Endothelial cell of umbilical vein (primary cell): ENCODE measurements around the gene ANG. TPM values are rescaled to one million over a fixed set of nuclear protein-coding genes. Genes with fewer than 3 reads are reported as not detected.

ENCODE experiments used
- BruUV-seq: library from RNA; stranded (reverse); fragments of 400-500 nt; replicated peaks from 2 replicates; lab custom pipeline; 2021; lab: Mats Ljungman, UMichigan
- CTCF ChIA-PET: fragments of 300-600, 350-600 bp; sonication (Branson Sonifier 250); formaldehyde crosslinking; loops from one replicate; lab custom pipeline; 2021; ENCODE audit warnings: antibody characterized with exemption, inconsistent platforms; lab: Charles Lee
- POLR2A ChIA-PET: fragments of 300-600, 350-600 bp; sonication (Branson Sonifier 250); formaldehyde crosslinking; loops from one replicate; lab custom pipeline; 2021; ENCODE audit warnings: antibody characterized with exemption, inconsistent platforms; lab: Charles Lee
- DNase-seq: peaks from one replicate; pipeline ENCODE4 v3.0.0-alpha.2; 2011; ENCODE audit warnings: low read depth, low spot score
- FAIRE-seq: peaks from 2 replicates; lab custom pipeline; 2011; peaks lifted over from hg19 to GRCh38; lab: Jason Lieb, UNC
- H2AFZ ChIP-seq: 2 replicates; pipeline ENCODE4 v1.6.0; 2012; ENCODE audit warnings: low read depth, low read length, control low read depth, inconsistent platforms
- H3K27ac ChIP-seq: 2 replicates; pipeline ENCODE4 v1.5.1; 2011; ENCODE audit warnings: low read depth, mild to moderate bottlenecking, control low read depth, low read length, moderate library complexity; ENCODE audit not compliant: insufficient read depth
- H3K27me3 ChIP-seq, 2 experiments: 2 replicates each; pipeline versions ENCODE4 v1.6.0 to v1.6.1; 2011; ENCODE audit warnings: low read length in 2 of 2, mixed read lengths in 1 of 2; ENCODE audit not compliant: control insufficient read depth in 2 of 2, insufficient read depth in 2 of 2
- H3K36me3 ChIP-seq, 2 experiments: 2 replicates in 1 of 2; 3 replicates in 1 of 2; pipeline ENCODE4 v1.5.1; 2011; ENCODE audit warnings: low read length in 2 of 2, mild to moderate bottlenecking in 1 of 2, moderate library complexity in 1 of 2; ENCODE audit not compliant: control insufficient read depth in 2 of 2, insufficient read depth in 2 of 2; ENCODE audit errors: extremely low read depth in 1 of 2
- H3K4me1 ChIP-seq: 3 replicates; pipeline ENCODE4 v1.5.1; 2011; ENCODE audit warnings: mild to moderate bottlenecking, low read length; ENCODE audit not compliant: control insufficient read depth, insufficient read depth; ENCODE audit errors: extremely low read depth
- H3K4me2 ChIP-seq: 2 replicates; pipeline ENCODE4 v1.6.1; 2011; ENCODE audit warnings: low read length, control low read depth, mixed read lengths; ENCODE audit not compliant: insufficient read depth
- H3K4me3 ChIP-seq, 3 experiments: fragments of 200-600 bp in 1 of 3; sonication (generic), shearing (Covaris generic) in 1 of 3; replicated peaks in 1 of 3; 2 replicates each; pipeline ENCODE4 v1.5.1; 2011 to 2016; ENCODE audit warnings: control low read depth in 3 of 3, low read length in 3 of 3, mild to moderate bottlenecking in 2 of 3, inconsistent platforms in 1 of 3, low read depth in 1 of 3, moderate library complexity in 1 of 3; ENCODE audit not compliant: insufficient read depth in 1 of 3
- H3K79me2 ChIP-seq: 2 replicates; pipeline ENCODE4 v1.6.0; 2012; ENCODE audit warnings: low read length, inconsistent platforms; ENCODE audit not compliant: control insufficient read depth, insufficient read depth
- H3K9ac ChIP-seq: replicated peaks from 2 replicates; pipeline ENCODE3; 2011; ENCODE audit warnings: low read length, control low read depth; ENCODE audit not compliant: insufficient read depth; ENCODE audit errors: extremely low read depth
- H3K9me1 ChIP-seq: replicated peaks from 3 replicates; pipeline ENCODE4 v1.6.0; 2011; ENCODE audit warnings: mild to moderate bottlenecking, low read length; ENCODE audit not compliant: control insufficient read depth, insufficient read depth; ENCODE audit errors: extremely low read depth
- H3K9me3 ChIP-seq: replicated peaks from 2 replicates; pipeline ENCODE4 v1.5.1; 2012; ENCODE audit warnings: low read length, inconsistent platforms; ENCODE audit not compliant: control insufficient read depth, insufficient read depth
- H4K20me1 ChIP-seq: replicated peaks from 2 replicates; pipeline ENCODE3; 2011; ENCODE audit warnings: mild to moderate bottlenecking, low read length; ENCODE audit not compliant: control insufficient read depth, insufficient read depth; ENCODE audit errors: extremely low read depth
- CTCF ChIP-seq, 2 donors: IDR thresholded peaks; 1 replicate in 1 of 2; 2 replicates in 1 of 2; pipeline ENCODE4 v1.5.1; 2011; ENCODE audit warnings: low read length in 2 of 2, mild to moderate bottlenecking in 2 of 2, moderate library complexity in 2 of 2, control low read depth in 1 of 2, inconsistent platforms in 1 of 2, low read depth in 1 of 2; ENCODE audit not compliant: insufficient read depth in 1 of 2; ENCODE audit errors: extremely low read depth in 1 of 2
- FOS ChIP-seq: IDR thresholded peaks from 2 replicates; pipeline ENCODE4 v1.6.1; 2011; ENCODE audit warnings: mild to moderate bottlenecking, low read length, moderate library complexity, borderline replicate concordance; ENCODE audit not compliant: insufficient read depth
- GATA2 ChIP-seq: IDR thresholded peaks from 2 replicates; pipeline ENCODE4 v1.7.0; 2011; ENCODE audit warnings: low read depth, mild to moderate bottlenecking, moderate library complexity, mixed read lengths, low read length; ENCODE audit not compliant: insufficient read length, insufficient read depth
- JUN ChIP-seq: IDR thresholded peaks from 2 replicates; pipeline ENCODE4 v1.6.1; 2011; ENCODE audit warnings: borderline replicate concordance, low read depth; ENCODE audit not compliant: insufficient read length, insufficient read depth
- MYC ChIP-seq: IDR thresholded peaks from one replicate; pipeline ENCODE4 v1.6.1; 2011; ENCODE audit warnings: mild to moderate bottlenecking, low read depth, low read length
- POLR2AphosphoS5 ChIP-seq: IDR thresholded peaks from 2 replicates; pipeline ENCODE4 v1.6.1; 2012; ENCODE audit warnings: low read depth, mild to moderate bottlenecking, control low read depth, low read length, moderate library complexity; ENCODE audit not compliant: insufficient read depth
- dilution Hi-C: fragments of 300-500 bp; cut with MboI; formaldehyde crosslinking; loops from one replicate; pipeline ENCODE4 v1.15.0; 2019; ENCODE audit warnings: low sequenced_read_pairs; ENCODE audit not compliant: extremely low pct_ligation_motif_present
- intact Hi-C: fragments of 100-400 bp; cut with micrococcal nuclease; formaldehyde crosslinking; loops from one replicate; pipeline ENCODE4 v1.10.0; 2022
- polyA plus RNA-seq, 4 experiments: library from polyadenylated mRNA; depleted of rRNA in 3 of 4; stranded (reverse) in 3 of 4; unstranded in 1 of 4; fragments of >200 nt; gene quantifications; 2 replicates each; pipeline versions ENCODE4 v1.2.1 to v1.2.3, GENCODE V29; 2011 to 2012; ENCODE audit warnings: missing spikeins in 1 of 4
- total RNA-seq: library from RNA; stranded (reverse); gene quantifications from 2 replicates; pipeline ENCODE4 v1.2.3, GENCODE V29; 2021

The ANG gene
- total and polyA plus RNA-seq, 2 donors (not counting 3 experiments of a cell fraction or from before 2014, with no cell fraction given), result 6.2 to 11.2 TPM

GRCh38 chr14:20706657-20707355, 18.2 kb downstream of the ANG start:
- TF ChIP-seq GATA2 (peak; percentile 97), MYC (no peak), FOS (peak; percentile 40), POLR2AphosphoS5 (no peak), JUN (peak; percentile 6), CTCF (IDR thresholded peaks at IDR 0.05; ENCODE audit: extremely low read depth in 1 of 2, insufficient read depth in 1 of 2, low read depth in 1 of 2, low read length in 2 of 2) (no peak)
- ChIA-PET POLR2A (no interaction called here), CTCF (interaction anchor here (0.8 to 2.4 kb wide), 15 partner anchors 9 to 364 kb away, joined by 3 to 11 read pairs (median 5); partner anchors contain the start of gene PARP2)
- H3K9me3 ChIP-seq, result peaks cover 2% of the 10 kb centered on the region
- BruUV-seq, result no TSS peak
- no peaks in the 10 kb centered on the region for H3K9me1 ChIP-seq
- no peaks in the 10 kb centered on the region for H4K20me1 ChIP-seq
- intact Hi-C loops, result loop anchor here (1.0 kb wide), 1 partner anchor 23 kb away; the partner anchor contains the start of gene RNASE4
- peak overlapping the region; percentile 49 for H3K9ac ChIP-seq
- no peak overlapping the region for H2AFZ ChIP-seq
- H3K4me1 ChIP-seq, result peaks cover 14% of the 10 kb centered on the region
- dilution Hi-C loops, result no loop called here
- no peaks in the 10 kb centered on the region for H3K27me3 ChIP-seq
- no peaks in the 10 kb centered on the region for H3K79me2 ChIP-seq
- H3K4me2 ChIP-seq, result peak overlapping the region; percentile 71
- H3K36me3 ChIP-seq, result no peaks in the 10 kb centered on the region
- DNase-seq, result peak; percentile 88
- no peak for FAIRE-seq
- H3K27ac ChIP-seq, result peak overlapping the region; percentile 82
- H3K4me3 ChIP-seq, result no peak overlapping the region
